B cell (primary cell): Measurements from ENCODE around the gene TEX19.

Experiments used
- CTCF ChIP-seq: fragments of 200-600 bp; IDR thresholded peaks from one replicate; pipeline ENCODE4 v1.8.0; 2022; ENCODE audit warnings: antibody characterized with exemption, mild to moderate bottlenecking
- EZH2 ChIP-seq: IDR thresholded peaks from 2 replicates; pipeline ENCODE4 v1.6.1; 2012; ENCODE audit warnings: borderline replicate concordance, low read depth, mild to moderate bottlenecking, moderate library complexity, low read length; ENCODE audit not compliant: insufficient read depth, poor library complexity, severe bottlenecking

- TF ChIP-seq CTCF (no peak), EZH2 (no peak)
Measured at GRCh38 chr17:82370471-82371332, 11.7 kb downstream of the TEX19 start.
